Measurements from ENCODE around the gene USP6. TPM values are rescaled to one million over a fixed set of nuclear protein-coding genes. Genes with fewer than 3 reads are reported as not detected.
"Not testable (repeated sequence)": the region's sequence is repeated elsewhere in the genome, so short reads cannot be mapped to it uniquely, and the experiment has no call there.

The USP6 gene
- total and polyA plus RNA-seq, 10 of the 15 experiments (the other 5 are each of a cell fraction or from before 2014, with no cell fraction given) = under 0.01 to 0.39 (median 0.10) TPM; not detected in 2

- TF ChIP-seq PRDM15 (CRISPR knock-in tag; IDR thresholded peaks at IDR 0.05) = no peak
- TF ChIP-seq BCL11A (IDR thresholded peaks at IDR 0.05; ENCODE audit: low read depth, low read length) = no peak
- TF ChIP-seq MEF2A (IDR thresholded peaks at IDR 0.05; ENCODE audit: insufficient read depth, low read depth, low read length) = no peak
- TF ChIP-seq, protein P1, sequence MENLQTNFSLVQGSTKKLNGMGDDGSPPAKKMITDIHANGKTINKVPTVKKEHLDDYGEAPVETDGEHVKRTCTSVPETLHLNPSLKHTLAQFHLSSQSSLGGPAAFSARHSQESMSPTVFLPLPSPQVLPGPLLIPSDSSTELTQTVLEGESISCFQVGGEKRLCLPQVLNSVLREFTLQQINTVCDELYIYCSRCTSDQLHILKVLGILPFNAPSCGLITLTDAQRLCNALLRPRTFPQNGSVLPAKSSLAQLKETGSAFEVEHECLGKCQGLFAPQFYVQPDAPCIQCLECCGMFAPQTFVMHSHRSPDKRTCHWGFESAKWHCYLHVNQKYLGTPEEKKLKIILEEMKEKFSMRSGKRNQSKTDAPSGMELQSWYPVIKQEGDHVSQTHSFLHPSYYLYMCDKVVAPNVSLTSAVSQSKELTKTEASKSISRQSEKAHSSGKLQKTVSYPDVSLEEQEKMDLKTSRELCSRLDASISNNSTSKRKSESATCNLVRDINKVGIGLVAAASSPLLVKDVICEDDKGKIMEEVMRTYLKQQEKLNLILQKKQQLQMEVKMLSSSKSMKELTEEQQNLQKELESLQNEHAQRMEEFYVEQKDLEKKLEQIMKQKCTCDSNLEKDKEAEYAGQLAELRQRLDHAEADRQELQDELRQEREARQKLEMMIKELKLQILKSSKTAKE (IDR thresholded peaks at IDR 0.05; ENCODE audit: low read depth, poor library complexity, severe bottlenecking) = no peak
Measured at GRCh38 chr17:5131146-5131715, 15.4 kb downstream of the USP6 start (continued).

DNA sequence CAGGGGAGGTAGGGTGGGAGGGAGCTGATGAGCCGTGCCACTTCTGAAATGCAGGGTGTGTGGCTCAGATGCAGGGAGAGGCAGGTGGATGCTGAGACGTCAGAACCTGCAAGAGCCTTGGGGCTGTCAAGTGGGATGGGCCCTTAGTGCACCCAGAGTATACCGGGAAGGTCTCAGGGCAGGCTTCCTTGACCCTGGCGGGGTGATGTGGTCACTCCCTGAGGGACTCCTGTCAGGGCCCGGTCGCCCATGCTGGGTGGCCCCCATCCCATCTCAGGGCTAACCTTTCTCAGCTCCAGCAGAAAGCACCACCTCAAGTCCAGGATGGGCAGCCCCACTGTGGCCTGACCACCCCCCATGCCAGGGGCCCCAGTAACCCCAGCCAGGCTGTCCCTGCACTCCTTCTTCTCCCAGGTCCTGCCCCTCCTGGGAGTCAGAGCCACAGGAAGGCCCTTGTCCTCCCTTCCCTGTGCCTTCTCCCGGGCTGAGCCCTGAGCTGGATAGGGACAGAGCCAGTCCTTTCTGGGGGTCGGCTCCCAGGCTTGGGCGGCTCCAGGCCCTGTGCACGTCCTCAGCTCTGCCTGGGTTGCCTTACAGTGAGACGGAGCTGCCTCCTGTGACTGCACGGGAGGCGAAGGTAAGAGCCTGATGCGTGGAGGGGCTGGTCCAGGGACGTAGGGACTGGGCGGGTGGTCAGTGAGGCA, 16.1 kb downstream of the USP6 start:
- RAD21 ChIA-PET (ENCODE audit: unreplicated experiment); H3K9me3 ChIP-seq (replicated peaks; ENCODE audit: control insufficient read depth, insufficient read depth, low read length); POLR2A ChIA-PET; in situ Hi-C loops (cut with MboI); H3K27me3 ChIP-seq (replicated peaks in 1 of 2; ENCODE audit: control insufficient read depth in 2 of 2, insufficient read depth in 2 of 2, low read length in 1 of 2); H3K79me2 ChIP-seq (ENCODE audit: control insufficient read depth, insufficient read depth, low read length); H3K4me3 ChIP-seq; FAIRE-seq; H3K4me1 ChIP-seq (ENCODE audit: control insufficient read depth, insufficient read depth, low read length); CTCF ChIA-PET; H3K36me3 ChIP-seq (ENCODE audit: control insufficient read depth in 2 of 2, insufficient read depth in 2 of 2, low read length in 1 of 2); H3K4me2 ChIP-seq (ENCODE audit: control insufficient read depth, insufficient read depth); ATAC-seq; H3K27ac ChIP-seq (ENCODE audit: control insufficient read depth, insufficient read depth); H2AFZ ChIP-seq (ENCODE audit: control insufficient read depth, low read depth, low read length); H4K20me1 ChIP-seq (ENCODE audit: control insufficient read depth, insufficient read depth); H3K9ac ChIP-seq (ENCODE audit: control insufficient read depth, insufficient read depth, low read length); intact Hi-C loops (cut with micrococcal nuclease; ENCODE audit: unreplicated experiment); SMC1A ChIA-PET (ENCODE audit: uncharacterized antibody, unreplicated experiment); DNase-seq (ENCODE audit: low read depth, low spot score); BruUV-seq (replicated peaks): not testable (repeated sequence)
- 43% methylated on average over 16 of the region's 16 CpGs for WGBS (ENCODE audit: insufficient coverage, insufficient replicate concordance, low lambda C conversion rate, missing lambda C conversion rate)

DNA sequence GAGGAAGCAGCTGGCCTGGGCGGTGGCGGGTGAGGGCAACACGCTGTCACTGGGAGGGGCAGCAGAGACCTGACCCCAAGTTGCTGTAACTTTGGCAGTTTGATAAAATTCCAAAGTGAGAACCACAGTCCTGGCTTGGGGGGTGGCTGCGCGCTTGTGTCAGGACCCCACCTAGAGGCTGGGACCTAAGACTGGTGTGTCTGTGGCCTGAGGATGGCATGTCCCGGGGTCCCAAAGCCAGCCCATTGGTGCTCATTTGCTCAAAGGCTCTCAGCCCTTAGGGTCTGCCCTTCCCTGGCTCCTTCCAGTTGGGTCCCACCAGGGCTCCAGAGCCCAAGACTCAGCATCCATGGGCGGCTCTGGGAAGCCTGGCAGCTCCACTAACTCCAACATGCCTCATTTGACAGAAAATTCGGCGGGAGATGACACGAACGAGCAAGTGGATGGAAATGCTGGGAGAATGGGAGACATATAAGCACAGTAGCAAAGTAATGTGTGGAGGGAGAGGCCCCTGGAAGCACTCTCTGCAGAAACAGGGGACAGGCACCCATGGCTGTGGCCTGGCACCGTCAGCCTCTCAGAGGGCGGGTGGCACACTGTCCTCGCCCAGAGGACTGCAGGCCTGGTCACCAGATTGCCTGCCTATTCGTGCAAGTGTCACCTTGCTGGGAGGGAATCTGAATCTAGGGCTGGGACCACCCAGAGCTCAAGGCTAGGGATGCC, 16.8 kb downstream of the USP6 start:
- intact Hi-C loops (cut with micrococcal nuclease; ENCODE audit: unreplicated experiment); FAIRE-seq; H3K27me3 ChIP-seq (replicated peaks in 1 of 2; ENCODE audit: control insufficient read depth in 2 of 2, insufficient read depth in 2 of 2, low read length in 1 of 2); H3K79me2 ChIP-seq (ENCODE audit: control insufficient read depth, insufficient read depth, low read length); H3K9me3 ChIP-seq (replicated peaks; ENCODE audit: control insufficient read depth, insufficient read depth, low read length); CTCF ChIA-PET; H3K36me3 ChIP-seq (ENCODE audit: control insufficient read depth in 2 of 2, insufficient read depth in 2 of 2, low read length in 1 of 2); H3K27ac ChIP-seq (ENCODE audit: control insufficient read depth, insufficient read depth); H3K4me1 ChIP-seq (ENCODE audit: control insufficient read depth, insufficient read depth, low read length); DNase-seq (ENCODE audit: low read depth, low spot score); H3K4me3 ChIP-seq; H4K20me1 ChIP-seq (ENCODE audit: control insufficient read depth, insufficient read depth); H3K9ac ChIP-seq (ENCODE audit: control insufficient read depth, insufficient read depth, low read length); RAD21 ChIA-PET (ENCODE audit: unreplicated experiment); ATAC-seq; POLR2A ChIA-PET; in situ Hi-C loops (cut with MboI); BruUV-seq (replicated peaks); H3K4me2 ChIP-seq (ENCODE audit: control insufficient read depth, insufficient read depth); H2AFZ ChIP-seq (ENCODE audit: control insufficient read depth, low read depth, low read length): not testable (repeated sequence)
- WGBS (ENCODE audit: insufficient coverage, insufficient replicate concordance, low lambda C conversion rate, missing lambda C conversion rate) = 62% methylated on average over 15 of the region's 15 CpGs
- SMC1A ChIA-PET (ENCODE audit: uncharacterized antibody, unreplicated experiment) = interaction anchor here (0.8 kb wide), 1 partner anchor 19 kb away, joined by 3 read pairs; no protein-coding TSS in a partner anchor

Measured in GM12878 (cell line).